ENCODE results near the gene CPB2.
A peak's percentile ranks its signal among the peaks of the same experiment; 100 is the strongest.

Gene CPB2

DNA sequence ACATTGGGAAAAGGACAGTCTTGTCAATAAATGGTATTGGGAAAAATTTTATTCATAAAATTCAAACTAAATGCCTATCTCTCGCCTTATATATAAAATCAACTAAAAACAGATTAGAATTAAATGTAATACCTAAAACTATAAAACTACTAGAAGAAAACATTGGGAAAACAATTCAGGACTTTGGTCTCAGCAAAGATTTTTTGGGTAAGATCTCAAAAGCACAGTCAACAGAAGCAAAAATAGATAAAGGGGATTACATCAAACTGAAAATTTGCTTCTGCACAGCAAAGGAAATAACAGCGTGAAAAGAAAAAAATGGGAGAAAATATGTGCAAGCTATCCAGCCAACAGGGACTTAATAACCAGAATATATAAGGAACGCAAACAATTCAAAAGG, 28.0 kb downstream of the CPB2 start:
- Histone ChIP-seq H3K4me3 (ENCODE audit: low read length) (no peak overlapping the region), H3K9me2 (replicated peaks; ENCODE audit: control insufficient read depth, low read length) (no peaks in the 10 kb centered on the region), H3K4me2 (ENCODE audit: low read length) (no peak overlapping the region), H4K20me1 (ENCODE audit: control insufficient read depth, insufficient read depth, low read depth, low read length) (no peaks in the 10 kb centered on the region), H3K9me3 (ENCODE audit: control insufficient read depth, insufficient read depth, low read length) (no peaks in the 10 kb centered on the region), H3K27ac (ENCODE audit: low read depth, low read length) (no peak overlapping the region), H3K79me2 (ENCODE audit: control insufficient read depth, low read length) (no peaks in the 10 kb centered on the region), H3K36me3 (ENCODE audit: control insufficient read depth, low read length) (no peaks in the 10 kb centered on the region), H3F3A (ENCODE audit: control insufficient read depth, insufficient read depth) (no peaks in the 10 kb centered on the region), H3K4me1 (ENCODE audit: control insufficient read depth, low read length) (no peaks in the 10 kb centered on the region), H3K27me3 (ENCODE audit: control insufficient read depth, low read length) (peaks cover 4% of the 10 kb centered on the region; the same call in 1 of the 2 replicates)
- TF ChIP-seq, protein P1, sequence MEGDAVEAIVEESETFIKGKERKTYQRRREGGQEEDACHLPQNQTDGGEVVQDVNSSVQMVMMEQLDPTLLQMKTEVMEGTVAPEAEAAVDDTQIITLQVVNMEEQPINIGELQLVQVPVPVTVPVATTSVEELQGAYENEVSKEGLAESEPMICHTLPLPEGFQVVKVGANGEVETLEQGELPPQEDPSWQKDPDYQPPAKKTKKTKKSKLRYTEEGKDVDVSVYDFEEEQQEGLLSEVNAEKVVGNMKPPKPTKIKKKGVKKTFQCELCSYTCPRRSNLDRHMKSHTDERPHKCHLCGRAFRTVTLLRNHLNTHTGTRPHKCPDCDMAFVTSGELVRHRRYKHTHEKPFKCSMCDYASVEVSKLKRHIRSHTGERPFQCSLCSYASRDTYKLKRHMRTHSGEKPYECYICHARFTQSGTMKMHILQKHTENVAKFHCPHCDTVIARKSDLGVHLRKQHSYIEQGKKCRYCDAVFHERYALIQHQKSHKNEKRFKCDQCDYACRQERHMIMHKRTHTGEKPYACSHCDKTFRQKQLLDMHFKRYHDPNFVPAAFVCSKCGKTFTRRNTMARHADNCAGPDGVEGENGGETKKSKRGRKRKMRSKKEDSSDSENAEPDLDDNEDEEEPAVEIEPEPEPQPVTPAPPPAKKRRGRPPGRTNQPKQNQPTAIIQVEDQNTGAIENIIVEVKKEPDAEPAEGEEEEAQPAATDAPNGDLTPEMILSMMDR (IDR thresholded peaks at IDR 0.05; ENCODE audit: low read depth, low read length, poor library complexity, severe bottlenecking) = no peak
- no peak for TF ChIP-seq EZH2phosphoT487 (IDR thresholded peaks at IDR 0.05; ENCODE audit: borderline replicate concordance, low read length)

DNA sequence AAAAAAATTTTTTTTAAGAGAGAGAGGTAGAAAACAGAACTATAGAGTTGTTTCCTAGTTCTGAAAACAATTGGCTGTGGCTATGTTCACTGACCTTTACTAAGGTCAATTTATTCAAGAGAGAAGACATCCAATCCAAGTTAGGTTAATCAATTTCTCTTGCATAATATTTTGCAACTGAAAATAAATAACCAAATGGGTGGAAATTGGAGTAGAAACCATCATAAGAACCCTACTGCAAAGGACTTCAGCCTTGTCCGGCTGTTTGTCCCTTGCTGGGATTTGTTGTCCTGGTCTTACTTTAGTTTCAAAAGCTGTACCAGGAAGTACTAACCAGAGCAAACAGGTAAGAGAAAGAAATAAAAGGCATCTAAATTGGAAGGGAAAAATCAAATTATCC, 29.0 kb downstream of the CPB2 start:
- H3F3A ChIP-seq (ENCODE audit: control insufficient read depth, insufficient read depth) = no peaks in the 10 kb centered on the region
- no peak overlapping the region for H3K4me3 ChIP-seq (ENCODE audit: low read length)
- no peaks in the 10 kb centered on the region for H3K4me1 ChIP-seq (ENCODE audit: control insufficient read depth, low read length)
- no peak overlapping the region for H3K4me2 ChIP-seq (ENCODE audit: low read length)
- H3K79me2 ChIP-seq (ENCODE audit: control insufficient read depth, low read length) = no peaks in the 10 kb centered on the region
- H4K20me1 ChIP-seq (ENCODE audit: control insufficient read depth, insufficient read depth, low read depth, low read length) = no peaks in the 10 kb centered on the region
- H3K9me2 ChIP-seq (replicated peaks; ENCODE audit: control insufficient read depth, low read length) = no peaks in the 10 kb centered on the region
- TF ChIP-seq EZH2phosphoT487 (IDR thresholded peaks at IDR 0.05; ENCODE audit: borderline replicate concordance, low read length) = no peak
- TF ChIP-seq, protein P1 (IDR thresholded peaks at IDR 0.05; ENCODE audit: low read depth, low read length, poor library complexity, severe bottlenecking) = no peak
- H3K27me3 ChIP-seq (ENCODE audit: control insufficient read depth, low read length) = peaks cover 4% of the 10 kb centered on the region; the same call in 1 of the 2 replicates
- H3K36me3 ChIP-seq (ENCODE audit: control insufficient read depth, low read length) = no peaks in the 10 kb centered on the region
- no peak overlapping the region for H3K27ac ChIP-seq (ENCODE audit: low read depth, low read length)
- H3K9me3 ChIP-seq (ENCODE audit: control insufficient read depth, insufficient read depth, low read length) = no peaks in the 10 kb centered on the region

DNA sequence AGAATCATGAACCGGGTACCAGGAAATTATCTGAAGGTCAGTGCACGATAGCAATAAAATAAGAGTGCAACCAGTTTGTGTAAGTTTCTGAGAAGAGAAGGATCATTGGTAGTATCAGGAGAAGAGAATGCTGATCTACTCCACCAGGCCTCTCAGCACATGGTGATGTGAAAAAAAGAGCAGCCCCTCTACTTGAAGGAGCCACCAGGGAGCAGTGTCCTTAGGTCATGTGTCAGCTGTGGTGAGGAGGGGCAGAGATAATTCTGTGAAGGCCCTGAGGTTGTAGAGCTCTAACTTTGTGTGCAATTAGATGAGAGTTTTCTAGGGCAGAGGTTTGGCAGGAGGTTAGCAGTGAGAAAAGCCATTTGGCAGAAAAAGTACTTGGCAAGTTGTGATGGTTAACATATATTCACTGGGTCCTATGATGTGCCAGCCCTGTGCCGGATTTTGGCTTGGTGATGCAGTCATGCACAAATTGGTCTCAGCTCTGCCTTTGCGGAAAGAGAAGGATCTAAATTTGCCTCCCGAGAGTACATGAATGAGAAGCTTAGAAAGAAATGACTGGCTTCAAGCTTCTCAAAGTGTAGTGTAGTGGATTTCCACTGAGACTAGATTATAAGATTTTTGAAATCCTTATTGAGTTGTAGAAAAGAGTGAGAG, 33.1 kb downstream of the CPB2 start:
- Histone ChIP-seq H4K20me1 (ENCODE audit: control insufficient read depth, insufficient read depth, low read depth, low read length) (no peaks in the 10 kb centered on the region), H3K4me3 (ENCODE audit: low read length) (no peak overlapping the region), H3K9me3 (ENCODE audit: control insufficient read depth, insufficient read depth, low read length) (no peaks in the 10 kb centered on the region), H3K4me1 (ENCODE audit: control insufficient read depth, low read length) (no peaks in the 10 kb centered on the region), H3K4me2 (ENCODE audit: low read length) (no peak overlapping the region), H3K27ac (ENCODE audit: low read depth, low read length) (no peak overlapping the region), H3F3A (ENCODE audit: control insufficient read depth, insufficient read depth) (no peaks in the 10 kb centered on the region), H3K27me3 (ENCODE audit: control insufficient read depth, low read length) (no peaks in the 10 kb centered on the region; the same call in 1 of the 2 replicates), H3K36me3 (ENCODE audit: control insufficient read depth, low read length) (no peaks in the 10 kb centered on the region), H3K9me2 (replicated peaks; ENCODE audit: control insufficient read depth, low read length) (no peaks in the 10 kb centered on the region), H3K79me2 (ENCODE audit: control insufficient read depth, low read length) (no peaks in the 10 kb centered on the region)
- TF ChIP-seq, protein P1 (IDR thresholded peaks at IDR 0.05; ENCODE audit: low read depth, low read length, poor library complexity, severe bottlenecking) = peak; percentile 11
- no peak for TF ChIP-seq EZH2phosphoT487 (IDR thresholded peaks at IDR 0.05; ENCODE audit: borderline replicate concordance, low read length)

All from DOHH2 (cell line).